HG02588 (cell line): ENCODE results near the gene RGS6.

Experiments used
- ATAC-seq: cut with Tn5 transposase; IDR thresholded peaks from one replicate; pipeline ENCODE4 v1.9.1; 2021; ENCODE audit warnings: mild to moderate bottlenecking, moderate library complexity; ENCODE audit not compliant: unreplicated experiment

The RGS6 gene

GRCh38 chr14:72565917-72566316 is 633.7 kb downstream of the RGS6 start:
- no peak for ATAC-seq

GRCh38 chr14:72567226-72567625 is 635.0 kb downstream of the RGS6 start:
- ATAC-seq, result no peak

GRCh38 chr14:72568296-72568992 is 636.2 kb downstream of the RGS6 start:
- ATAC-seq, result no peak

GRCh38 chr14:72573725-72574417 is 641.6 kb downstream of the RGS6 start:
- ATAC-seq, result no peak

GRCh38 chr14:72574715-72575114 is 642.5 kb downstream of the RGS6 start:
- no peak for ATAC-seq

- no peak for ATAC-seq
Observed at GRCh38 chr14:72576258-72576657, 644.0 kb downstream of the RGS6 start.

- ATAC-seq, result no peak
Observed at GRCh38 chr14:72577521-72577920, 645.3 kb downstream of the RGS6 start.

- no peak for ATAC-seq
Observed at GRCh38 chr14:72578514-72578913, 646.3 kb downstream of the RGS6 start.

- no peak for ATAC-seq
Observed at GRCh38 chr14:72582582-72582981, 650.4 kb downstream of the RGS6 start.

- no peak for ATAC-seq
Observed at GRCh38 chr14:72583316-72584272, 651.4 kb downstream of the RGS6 start.

- no peak for ATAC-seq
Observed at GRCh38 chr14:72588521-72588920, 656.3 kb downstream of the RGS6 start.

GRCh38 chr14:72589652-72590051 is 657.4 kb downstream of the RGS6 start:
- no peak for ATAC-seq

GRCh38 chr14:72590577-72590976 is 658.3 kb downstream of the RGS6 start:
- ATAC-seq, result no peak

- no peak for ATAC-seq
Observed at GRCh38 chr14:72591391-72591790, 659.2 kb downstream of the RGS6 start.

GRCh38 chr14:72594099-72594901 is 662.1 kb downstream of the RGS6 start:
- ATAC-seq, result no peak

- ATAC-seq, result no peak
Observed at GRCh38 chr14:72595152-72595862, 663.1 kb downstream of the RGS6 start.

- ATAC-seq, result no peak
Observed at GRCh38 chr14:72597252-72598233, 665.3 kb downstream of the RGS6 start.

- no peak for ATAC-seq
Observed at GRCh38 chr14:72598306-72598705, 666.1 kb downstream of the RGS6 start.
